Nucleus accumbens (tissue), 56 donors: ENCODE results near the gene C3orf52.
"Not testable (repeated sequence)": the region's sequence is repeated elsewhere in the genome, so short reads cannot be mapped to it uniquely, and the experiment has no call there.

Source experiments
- DNase-seq, 56 donors: peaks; one replicate each; lab custom pipeline; 2025; lab: John Stamatoyannopoulos, UW

Gene C3orf52, protein sequence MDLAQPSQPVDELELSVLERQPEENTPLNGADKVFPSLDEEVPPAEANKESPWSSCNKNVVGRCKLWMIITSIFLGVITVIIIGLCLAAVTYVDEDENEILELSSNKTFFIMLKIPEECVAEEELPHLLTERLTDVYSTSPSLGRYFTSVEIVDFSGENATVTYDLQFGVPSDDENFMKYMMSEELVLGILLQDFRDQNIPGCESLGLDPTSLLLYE

DNA sequence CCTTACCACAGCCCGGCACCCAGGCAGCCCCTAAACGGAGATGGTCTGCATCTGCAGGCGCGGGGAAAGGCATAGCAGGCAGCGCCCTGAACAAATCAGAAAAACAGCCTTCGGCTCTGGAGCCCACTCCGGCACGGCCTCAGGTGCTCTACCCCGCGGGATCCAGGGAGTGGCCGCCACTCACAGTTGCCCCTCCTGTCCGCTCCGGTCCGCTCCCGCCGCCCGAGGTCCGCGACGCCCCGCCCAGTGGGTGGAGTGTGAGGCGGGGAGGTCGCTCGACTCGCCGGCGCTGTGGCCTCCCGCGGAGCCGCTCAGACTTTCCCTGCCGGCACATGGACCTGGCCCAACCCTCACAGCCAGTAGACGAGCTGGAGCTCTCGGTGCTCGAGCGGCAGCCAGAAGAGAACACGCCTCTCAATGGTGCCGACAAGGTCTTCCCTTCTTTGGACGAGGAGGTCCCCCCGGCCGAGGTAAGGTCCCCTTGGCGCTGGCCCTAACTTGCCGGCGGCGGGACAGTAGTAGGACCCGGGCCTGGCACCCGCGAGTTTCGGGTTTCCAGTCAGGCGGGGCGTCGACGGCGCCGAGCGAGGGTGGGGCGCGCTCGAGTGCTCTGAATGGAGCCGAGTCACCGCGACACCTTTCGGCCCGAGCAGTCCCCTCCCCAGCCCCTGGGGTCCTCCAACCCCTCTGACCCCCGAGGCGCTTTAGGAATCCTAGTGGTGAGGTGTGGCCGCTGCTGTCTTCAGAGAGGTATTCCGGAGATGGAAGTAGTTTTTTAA, at the start of gene C3orf52:
Gene C3orf52, plus strand, starts transcription at position 314 of the 779 bp plus-strand sequence. Its CDS starts 19 bp downstream, at position 333.
- DNase-seq, result peak in 33 of 56 donors; percentile 1 to 69 (median 15)

DNA sequence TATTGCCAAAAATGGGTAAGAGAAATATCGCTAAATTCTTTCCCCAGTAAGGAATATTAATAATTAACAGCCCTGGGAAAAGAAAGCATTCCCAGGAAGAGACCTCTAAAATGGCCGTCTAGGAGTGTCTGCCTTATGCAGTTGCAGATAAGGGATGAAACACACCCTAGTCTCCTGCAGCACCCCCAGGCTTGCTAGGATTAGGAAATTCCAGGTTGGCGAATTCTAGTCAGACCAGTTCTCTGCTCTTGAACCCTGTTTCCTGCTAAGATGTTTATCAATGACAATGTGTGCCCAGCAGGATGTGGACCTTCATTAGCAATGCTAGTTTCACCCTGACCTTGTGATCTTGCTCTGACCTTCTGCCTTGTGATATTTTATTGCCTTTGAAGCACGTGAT, 49.0 kb upstream of the C3orf52 start:
- not testable (repeated sequence) for DNase-seq

DNA sequence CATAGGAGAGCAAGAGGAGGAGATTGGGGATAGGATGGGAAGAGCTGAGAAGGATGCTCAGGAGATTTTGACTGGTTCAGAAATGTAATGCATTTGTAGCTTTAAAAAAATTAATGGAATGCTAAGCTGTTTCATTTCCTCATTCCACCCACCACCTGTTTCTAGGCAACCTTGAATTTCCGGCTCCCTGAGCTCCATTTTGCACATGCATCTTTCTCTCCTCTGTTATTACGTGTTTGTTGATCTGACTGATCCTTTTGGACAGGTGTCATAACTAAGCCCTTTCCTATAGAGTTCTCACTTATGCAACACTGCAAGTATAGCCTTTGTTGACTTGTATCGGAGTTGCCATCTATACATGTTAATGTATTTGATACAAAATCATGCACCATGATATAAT, 47.3 kb upstream of the C3orf52 start:
- peak in 23 of 56 donors; percentile 0 to 59 (median 14) for DNase-seq

DNA sequence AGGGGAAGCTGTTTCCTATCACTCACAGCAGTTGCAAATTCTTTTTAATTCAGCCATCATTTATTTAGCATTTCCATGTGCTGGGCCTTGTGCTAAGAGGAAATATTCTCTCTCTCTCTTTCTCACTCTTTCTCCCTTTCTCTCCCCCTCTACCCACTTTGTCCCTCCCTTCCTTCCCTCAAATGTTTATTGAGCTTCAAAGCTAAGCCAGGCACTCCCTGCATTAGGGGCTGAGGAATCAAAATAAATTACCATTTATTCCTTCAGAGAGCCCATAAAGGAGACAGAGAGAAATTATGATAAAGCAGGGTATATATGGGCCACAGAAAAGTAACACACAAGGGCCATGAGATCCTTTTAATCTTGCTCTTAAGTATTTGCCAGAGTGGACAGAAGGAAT, 44.9 kb upstream of the C3orf52 start:
- DNase-seq, result no peak

DNA sequence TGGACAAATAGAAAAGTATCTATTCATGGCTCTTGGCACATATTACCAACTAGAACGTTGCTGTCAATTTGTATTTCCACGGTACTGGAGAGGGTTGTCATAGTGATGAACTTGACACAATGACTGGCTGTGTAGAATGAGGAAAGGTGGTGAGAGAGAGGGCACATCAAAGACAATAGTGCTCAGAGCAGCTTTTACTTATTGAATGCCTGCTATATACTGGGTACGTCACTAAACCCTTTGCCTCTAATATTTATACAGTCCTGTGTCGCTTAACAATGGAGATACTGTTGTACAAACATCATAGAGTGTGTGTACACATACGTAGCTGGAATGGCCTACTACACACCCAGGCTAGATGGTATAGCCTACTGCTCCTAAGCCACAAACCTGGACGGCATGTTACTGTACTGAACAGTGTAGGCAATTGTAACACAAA, 43.3 kb upstream of the C3orf52 start:
- no peak for DNase-seq

DNA sequence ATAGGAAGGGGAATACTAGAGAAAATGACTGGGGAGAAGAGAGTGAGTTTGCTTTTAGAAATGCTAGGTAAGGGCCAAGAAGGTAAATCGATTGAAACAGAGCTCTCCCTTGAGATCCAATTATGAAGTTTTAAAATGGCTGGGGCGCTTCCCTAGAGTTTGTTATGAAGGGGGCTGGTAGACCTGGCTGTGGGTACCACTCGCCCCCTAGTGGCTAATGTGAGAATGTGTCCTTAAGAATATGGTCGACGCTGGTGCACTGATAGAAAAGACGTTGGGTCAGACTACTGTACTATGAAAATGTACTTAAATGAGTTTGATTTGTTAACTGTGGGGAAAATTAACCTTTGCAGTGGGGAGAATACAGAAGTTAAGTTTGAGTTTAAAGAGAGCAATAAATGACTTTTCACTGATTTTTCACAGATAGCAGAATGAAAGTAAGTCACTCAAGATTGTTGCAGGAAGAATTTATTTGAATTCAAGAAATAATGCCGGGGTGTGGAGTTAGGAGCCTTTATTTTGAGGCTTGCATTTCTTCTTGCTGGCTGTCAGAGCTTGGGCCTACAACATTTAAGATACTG, 42.5 kb upstream of the C3orf52 start:
- peak in 40 of 56 donors; percentile 0 to 59 (median 17) for DNase-seq

DNA sequence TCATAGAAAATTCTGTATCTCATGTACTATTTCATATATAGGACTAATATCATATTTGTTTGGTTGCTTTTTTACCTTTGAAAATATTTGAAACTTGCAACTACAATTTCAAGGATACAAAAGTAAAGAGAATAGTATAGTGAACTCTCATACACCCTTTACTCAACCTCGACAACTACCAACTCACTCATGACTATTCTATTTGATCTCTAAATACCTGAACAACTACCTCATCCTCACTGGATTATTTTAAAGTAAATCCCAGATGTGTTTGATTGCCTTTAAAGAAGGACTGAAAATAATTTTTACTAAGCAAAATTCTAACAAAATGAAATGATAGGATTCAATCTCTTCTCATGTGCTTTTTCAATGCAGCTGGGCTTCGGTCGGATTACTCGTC, 39.6 kb upstream of the C3orf52 start:
- DNase-seq, result no peak

DNA sequence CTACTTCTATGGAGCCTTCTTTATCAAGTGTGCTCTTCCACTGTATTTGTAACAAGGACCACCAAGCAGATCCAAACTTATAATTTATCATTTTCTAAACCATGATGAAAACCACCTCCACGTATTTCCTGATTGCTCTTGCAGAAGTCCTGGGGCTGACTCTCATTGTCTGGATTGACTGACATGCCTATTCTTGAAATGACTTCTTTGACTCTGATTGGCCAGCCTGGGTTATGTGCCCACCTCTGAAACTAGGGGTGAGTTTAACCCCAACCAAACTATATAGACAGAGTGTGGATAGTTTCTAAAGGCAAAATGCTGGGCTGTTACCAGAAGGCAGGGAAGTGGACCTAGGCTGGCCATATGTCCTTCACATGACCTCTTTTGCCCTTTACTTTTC, 38.9 kb upstream of the C3orf52 start:
- no peak for DNase-seq

DNA sequence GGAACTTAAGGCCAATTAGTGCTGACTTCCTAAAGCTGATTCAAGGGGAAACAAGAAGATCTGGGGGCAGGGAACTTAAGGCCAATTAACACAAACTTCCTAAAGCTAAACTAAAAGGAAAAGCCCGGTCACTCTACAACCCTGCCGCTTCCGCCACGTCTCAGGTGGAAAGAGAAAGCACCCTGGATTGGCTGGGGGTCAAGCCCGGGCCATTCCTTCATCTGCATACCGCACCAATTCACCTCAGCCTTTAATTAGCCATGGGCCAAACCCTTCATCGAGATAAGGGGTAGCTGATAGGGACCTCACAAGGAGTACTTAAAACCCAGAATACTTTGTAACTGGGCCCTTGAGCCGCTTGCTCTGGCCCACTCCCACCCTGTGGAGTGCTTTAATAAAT, 37.3 kb upstream of the C3orf52 start:
- no peak for DNase-seq

DNA sequence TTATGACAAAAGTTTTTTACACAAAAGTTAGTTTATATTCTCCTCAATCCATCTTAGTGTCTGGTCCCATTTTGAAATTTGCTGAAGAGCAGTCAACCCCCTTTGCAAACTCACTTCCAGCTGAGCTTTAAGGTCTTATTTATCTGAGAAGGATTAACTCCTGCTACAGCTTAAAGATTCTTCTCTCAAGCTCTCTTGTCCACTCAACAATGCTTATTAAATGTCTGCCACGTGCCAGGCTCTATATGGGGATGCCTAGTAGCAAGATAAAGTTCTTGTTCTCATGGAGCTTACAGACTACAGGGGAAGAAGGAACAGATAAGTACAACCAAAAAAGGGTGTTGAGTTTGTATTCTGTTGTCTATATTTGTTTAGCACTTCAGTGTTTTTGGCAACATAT, 33.0 kb upstream of the C3orf52 start:
- no peak for DNase-seq

DNA sequence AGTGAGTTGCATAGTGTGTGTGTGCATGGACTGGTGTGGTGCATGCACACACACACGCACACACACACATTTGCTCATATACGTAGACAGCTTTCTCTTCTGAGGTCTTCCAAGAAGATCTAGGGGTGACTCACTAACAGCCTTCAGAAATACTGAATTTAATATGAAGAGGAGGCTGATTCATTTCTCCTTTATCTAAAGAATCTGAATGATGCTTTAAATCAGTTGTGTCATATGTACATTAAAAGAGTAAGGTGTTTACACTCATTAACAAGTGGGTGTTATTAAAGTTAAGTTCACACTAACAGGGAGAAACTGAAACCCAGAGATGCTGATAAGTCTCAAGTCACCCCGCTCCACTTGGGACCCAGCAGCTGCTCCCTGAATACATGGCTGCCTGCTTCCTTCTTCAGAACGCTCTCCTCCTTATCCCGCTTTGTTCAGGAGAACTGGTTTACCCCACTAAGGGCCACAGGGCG, 29.7 kb upstream of the C3orf52 start:
- no peak for DNase-seq

DNA sequence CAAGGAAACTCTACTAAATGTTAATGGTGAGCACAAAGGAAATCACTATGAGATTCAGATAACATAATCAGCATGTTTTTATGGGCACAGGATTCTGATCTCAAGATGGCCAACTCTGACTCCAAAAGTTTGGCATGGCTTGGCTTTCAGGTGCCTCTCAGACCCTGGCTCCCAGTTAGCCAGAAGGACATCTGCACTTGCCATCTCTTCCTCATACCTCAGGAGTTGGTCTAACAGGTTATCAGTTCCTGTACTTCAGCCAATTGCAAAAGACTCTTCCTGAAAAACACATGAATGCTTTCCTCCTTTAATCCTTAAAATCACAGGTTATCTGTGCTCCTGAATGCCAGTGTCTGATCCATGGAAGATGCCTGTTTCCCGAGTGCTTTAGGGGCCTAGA, 26.7 kb upstream of the C3orf52 start:
- no peak for DNase-seq

DNA sequence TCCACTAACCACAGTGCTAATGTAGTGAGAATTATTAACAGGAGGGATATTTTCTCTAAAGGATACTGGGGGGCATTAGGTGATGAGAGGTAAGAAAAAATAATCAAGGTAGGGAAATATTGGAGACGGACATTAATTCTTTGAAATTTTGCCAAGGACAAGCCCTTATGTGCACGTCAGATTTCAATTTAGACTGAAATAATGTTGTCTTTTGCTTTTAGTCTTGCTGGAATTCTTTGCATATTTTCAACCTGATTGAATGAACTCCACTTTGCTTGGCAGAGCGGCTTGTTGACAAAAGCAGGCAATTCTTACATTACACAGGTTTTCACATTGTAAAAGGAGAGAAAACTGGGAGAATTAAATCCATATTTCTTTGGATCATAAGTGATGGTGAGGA, 25.0 kb upstream of the C3orf52 start:
- DNase-seq, result no peak

DNA sequence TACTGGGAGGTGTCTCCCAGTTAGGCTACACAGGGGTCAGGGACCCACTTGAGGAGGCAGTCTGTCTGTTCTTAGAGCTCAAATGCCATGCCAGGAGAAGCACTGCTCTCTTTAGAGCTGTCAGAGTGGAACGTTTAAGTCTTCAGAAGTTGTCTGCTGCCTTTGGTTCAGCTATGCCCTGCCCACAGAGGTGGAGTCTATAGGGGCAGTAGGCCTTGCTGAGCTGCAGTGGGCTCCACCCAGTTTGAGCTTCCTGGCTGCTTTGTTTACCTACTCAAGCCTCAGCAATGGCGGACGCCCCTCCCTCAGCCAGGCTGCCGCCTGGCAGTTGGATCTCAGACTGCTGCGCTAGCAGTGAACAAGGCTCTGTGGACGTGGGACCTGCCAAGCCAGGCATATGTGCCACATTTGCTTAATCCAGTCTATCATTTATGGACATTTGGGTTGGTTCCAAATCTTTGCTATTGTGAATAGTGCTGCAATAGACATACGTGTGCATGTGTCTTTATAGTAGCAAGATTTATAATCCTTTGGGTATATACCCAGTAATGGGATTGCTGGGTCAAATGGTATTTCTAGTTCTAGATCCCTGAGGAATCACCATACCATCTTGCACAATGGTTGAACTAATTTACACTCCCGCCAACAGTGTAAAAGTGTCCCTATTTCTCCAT, 13.7 kb upstream of the C3orf52 start:
- not testable (repeated sequence) for DNase-seq

DNA sequence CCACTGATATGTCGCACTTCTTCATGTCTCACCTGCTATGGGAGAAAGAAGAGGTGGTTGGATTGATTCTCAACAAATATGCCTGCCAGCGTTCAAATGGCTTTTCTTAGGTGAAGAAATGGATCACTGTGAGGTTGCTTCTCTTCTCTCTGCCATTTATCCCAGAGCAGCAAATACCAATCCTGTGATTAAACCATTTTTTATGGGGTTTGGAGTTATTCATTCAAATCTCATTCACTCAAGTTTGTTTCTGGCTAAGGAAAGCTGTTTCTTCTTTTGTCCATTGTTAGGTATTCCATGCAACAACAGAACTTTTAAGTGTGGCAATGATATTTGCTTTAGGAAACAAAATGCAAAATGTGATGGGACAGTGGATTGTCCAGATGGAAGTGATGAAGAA, 12.2 kb upstream of the C3orf52 start:
- DNase-seq, result no peak

DNA sequence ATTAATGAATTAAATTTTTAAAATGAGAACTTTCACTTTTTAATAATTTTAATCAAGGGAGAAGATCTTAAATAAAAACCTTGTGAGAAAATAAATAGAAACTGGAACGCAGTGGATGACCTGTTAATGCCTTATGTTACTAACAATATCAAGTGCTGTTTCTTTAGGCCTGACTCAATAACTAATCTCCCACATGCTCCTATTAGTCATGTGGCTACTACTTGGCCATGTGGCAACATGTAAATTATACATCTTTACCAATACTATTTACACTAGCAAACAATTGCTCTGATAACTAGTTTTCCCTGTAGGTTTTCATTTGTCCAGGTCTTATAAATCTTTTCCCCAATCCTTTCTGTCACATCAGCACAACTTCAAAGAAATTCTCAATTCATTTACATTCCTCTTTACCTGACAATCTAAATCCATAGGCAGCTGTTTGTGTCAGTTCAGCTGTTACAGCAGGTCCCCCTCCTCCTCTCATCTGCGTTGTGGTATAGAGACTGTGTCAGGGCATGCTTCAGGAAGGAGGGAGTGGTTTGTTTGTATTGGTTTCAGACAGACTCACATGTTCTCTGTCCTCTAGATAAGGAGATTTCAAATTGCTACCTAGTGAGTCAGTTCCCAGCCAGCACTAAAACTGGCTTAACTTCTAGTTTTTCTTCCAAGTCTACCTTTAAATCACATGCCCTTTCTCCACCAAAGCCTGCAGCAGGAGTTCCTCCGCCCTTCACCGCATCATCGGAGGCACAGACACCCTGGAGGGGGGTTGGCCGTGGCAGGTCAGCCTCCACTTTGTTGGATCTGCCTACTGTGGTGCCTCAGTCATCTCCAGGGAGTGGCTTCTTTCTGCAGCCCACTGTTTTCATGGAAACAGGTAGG, 11.3 kb upstream of the C3orf52 start:
- DNase-seq, result no peak

DNA sequence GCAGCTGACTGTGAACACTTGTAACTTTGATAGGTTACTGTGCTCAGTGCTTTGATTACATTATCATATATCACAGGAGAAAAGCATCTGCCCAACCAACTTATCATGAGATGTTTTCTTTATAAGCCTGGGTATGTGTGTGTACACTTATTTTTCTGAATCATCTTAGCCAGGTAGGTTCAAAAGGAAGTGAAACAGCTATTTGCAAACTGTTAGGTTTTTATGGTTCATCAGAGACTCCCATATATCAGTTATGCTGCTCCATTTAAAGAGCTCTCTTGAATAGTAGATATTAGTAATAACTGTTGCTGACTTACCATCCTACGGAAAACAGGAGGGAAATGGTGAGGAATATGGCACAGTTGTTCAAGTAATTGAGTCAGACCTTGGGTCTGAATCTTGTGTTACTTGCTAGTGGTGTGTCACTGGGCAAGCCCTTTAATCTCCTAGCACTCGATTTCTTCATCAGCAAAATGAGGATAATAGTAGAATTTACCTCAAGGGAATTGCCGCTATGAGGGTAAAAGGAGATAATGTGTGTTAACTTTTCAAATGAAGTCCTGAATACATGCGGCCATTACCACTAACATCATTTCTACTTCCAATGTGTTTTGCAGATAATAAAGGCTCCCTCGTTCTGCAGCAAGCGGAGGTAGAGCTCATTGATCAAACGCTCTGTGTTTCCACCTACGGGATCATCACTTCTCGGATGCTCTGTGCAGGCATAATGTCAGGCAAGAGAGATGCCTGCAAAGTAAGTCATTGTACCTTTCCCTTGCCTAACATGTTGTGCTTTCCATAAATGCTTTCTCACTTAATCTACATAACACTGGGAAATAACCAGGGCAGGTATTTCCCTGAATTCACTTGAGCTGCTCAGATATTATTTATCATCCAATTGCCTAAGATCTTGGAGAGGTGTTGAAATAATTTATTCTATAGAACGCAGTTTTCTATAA, 7.8 kb upstream of the C3orf52 start:
- DNase-seq, result peak in 4 of 56 donors; percentile 0 to 7 (median 2)

DNA sequence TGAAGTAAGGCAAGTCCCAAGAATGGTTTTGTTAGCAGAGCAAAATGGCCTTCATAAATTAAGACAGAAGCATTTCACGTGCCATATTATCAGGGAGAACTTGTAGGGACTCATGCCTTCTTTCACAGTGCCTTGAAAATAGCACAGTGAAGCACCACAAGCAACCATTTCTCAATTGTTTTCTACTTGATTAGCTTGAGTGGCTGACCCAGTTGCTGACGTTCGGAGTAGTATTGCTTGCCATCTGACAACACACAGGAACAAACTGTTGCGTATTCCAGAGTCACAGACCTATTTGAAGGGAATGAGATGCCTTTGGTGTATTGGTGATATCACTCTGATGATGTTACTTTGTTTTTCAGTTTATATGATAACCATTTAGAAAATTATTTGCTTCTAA, 3.0 kb upstream of the C3orf52 start:
- DNase-seq, result no peak
